Esophagus (tissue), 2 donors: ENCODE measurements around the gene C1orf159. TPM values are rescaled to one million over a fixed set of nuclear protein-coding genes. Genes with fewer than 3 reads are reported as not detected.
"Not testable (repeated sequence)": the region's sequence is repeated elsewhere in the genome, so short reads cannot be mapped to it uniquely, and the experiment has no call there.

Source experiments
- H3K27ac ChIP-seq, 2 donors: one replicate each; pipeline ENCODE4 v1.5.1; 2013; ENCODE audit warnings: low read depth in 2 of 2, mild to moderate bottlenecking in 2 of 2, inconsistent platforms in 1 of 2, low read length in 1 of 2, moderate library complexity in 1 of 2
- H3K27me3 ChIP-seq, 2 donors: one replicate each; pipeline ENCODE4 v1.6.1; 2013; ENCODE audit warnings: low read length in 2 of 2, control low read depth in 1 of 2, mild to moderate bottlenecking in 1 of 2; ENCODE audit not compliant: insufficient read depth in 2 of 2, control insufficient read depth in 1 of 2
- H3K36me3 ChIP-seq, 2 donors: one replicate each; pipeline ENCODE4 v1.6.1; 2013; ENCODE audit warnings: low read length in 1 of 2; ENCODE audit not compliant: control insufficient read depth in 2 of 2, insufficient read depth in 2 of 2
- H3K4me1 ChIP-seq, 2 donors: one replicate each; pipeline ENCODE4 v1.6.1; 2013; ENCODE audit warnings: low read length in 1 of 2; ENCODE audit not compliant: control insufficient read depth in 2 of 2, insufficient read depth in 2 of 2
- H3K4me3 ChIP-seq, 2 donors: one replicate each; pipeline ENCODE4 v1.5.1; 2013; ENCODE audit warnings: low read length in 2 of 2, mild to moderate bottlenecking in 2 of 2, low read depth in 1 of 2, moderate library complexity in 1 of 2
- H3K9me3 ChIP-seq, 2 donors: one replicate each; pipeline ENCODE4 v1.6.1; 2013; ENCODE audit warnings: mild to moderate bottlenecking in 2 of 2, low read depth in 1 of 2, low read length in 1 of 2, moderate library complexity in 1 of 2; ENCODE audit not compliant: control insufficient read depth in 2 of 2, insufficient read depth in 1 of 2
- WGBS, 2 donors: extraction: QIAGEN DNeasy Blood & Tissue Kit; methylation state at CpG; one replicate each; pipeline ENCODE4 v1.1.7; 2013; 5-methylcytosine and 5-hydroxymethylcytosine counted together
- polyA plus RNA-seq, 2 donors: library from polyadenylated mRNA; stranded (reverse); fragments of 200-250 nt; gene quantifications; one replicate each; pipeline ENCODE4 v1.2.3, GENCODE V29; 2013
- donor health status: healthy with polysubstance abuse.
- donor health status: Bipolar disorder and iron deficiency.

The C1orf159 gene
- polyA plus RNA-seq, 2 donors = 13.0 to 27.5 TPM

DNA sequence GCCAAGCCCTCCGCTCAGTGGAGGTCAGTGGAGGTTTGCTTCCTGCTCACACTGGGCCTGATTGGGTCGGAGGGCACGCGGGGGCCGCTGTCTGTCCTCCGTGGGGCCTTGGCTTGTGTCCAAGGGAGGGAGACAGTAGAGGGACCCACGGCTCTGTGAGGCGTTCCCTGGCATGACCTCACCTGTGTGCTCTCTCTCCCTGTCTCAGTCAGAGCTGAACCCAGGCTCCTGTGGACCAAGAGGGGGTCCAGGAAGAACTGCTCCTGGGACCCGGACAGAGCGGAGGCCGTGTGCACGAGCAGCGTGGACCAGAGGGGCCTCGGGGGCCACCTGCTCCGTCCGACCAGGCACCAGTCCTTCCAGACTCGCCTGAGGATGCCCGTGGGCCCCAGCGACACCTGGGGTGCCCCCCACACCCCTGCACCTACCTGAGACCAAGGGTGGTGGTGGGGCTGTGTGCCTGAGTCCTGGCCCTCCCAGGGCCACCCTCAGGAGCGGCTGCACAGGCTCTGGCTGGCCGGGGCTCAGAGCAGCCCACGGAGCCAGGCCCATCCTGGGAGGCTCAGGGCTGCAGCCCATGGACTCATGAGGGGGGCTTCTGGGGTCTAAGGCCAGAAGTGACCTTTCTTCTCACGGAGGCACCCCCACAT lies 44.5 kb upstream of the C1orf159 start:
- H3K36me3 ChIP-seq = peaks cover 0 to 4% of the 10 kb centered on the region in 2 donors
- WGBS, 2 donors = 89 to 91% methylated on average over 23 of the region's 23 CpGs
- no peak overlapping the region for H3K4me3 ChIP-seq
- no peak overlapping the region for H3K27ac ChIP-seq
- H3K27me3 ChIP-seq = no peaks in the 10 kb centered on the region
- peaks cover 0 to 15% of the 10 kb centered on the region in 2 donors for H3K4me1 ChIP-seq
- no peaks in the 10 kb centered on the region for H3K9me3 ChIP-seq

DNA sequence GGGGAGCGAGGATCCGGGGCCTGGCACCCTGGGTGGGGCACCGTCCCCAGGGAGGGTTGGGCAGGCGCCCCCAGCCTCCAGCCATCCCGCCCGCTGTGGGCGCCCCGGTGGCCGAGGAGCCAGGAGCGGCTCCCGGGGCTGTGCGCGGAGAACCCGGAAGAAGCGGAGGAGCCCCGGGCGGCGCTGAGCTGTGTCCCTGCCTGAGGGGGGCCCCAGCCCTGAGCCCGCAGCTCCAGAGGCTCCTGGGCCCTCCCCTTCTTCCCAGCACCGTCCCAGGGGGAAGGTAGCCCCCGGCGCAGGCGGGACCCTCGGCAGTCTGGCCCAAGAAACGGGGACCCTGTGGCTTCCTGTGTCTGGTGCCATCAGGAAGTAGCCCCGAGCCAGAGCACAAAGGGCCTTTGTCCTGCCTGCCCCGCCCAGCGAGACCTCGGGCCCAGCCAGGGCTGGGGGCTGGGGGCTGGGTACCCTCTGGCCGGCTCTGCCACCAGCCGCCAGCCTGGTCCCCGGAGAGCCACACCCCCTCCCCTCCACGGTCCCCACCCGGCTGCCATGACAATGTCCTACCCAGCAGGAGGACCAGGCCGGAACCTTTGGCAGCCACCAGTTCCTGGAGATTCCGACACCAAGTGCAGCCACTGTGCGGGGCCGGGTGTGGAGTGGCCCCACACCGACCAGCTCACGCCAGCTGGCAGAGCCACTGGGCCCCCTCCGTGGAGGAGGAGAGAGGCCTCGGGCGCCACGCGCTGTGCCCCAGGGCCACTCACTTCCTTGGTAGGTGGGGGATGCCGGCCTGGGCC lies 42.2 kb upstream of the C1orf159 start:
- no peaks in the 10 kb centered on the region for H3K36me3 ChIP-seq
- no peaks in the 10 kb centered on the region for H3K27me3 ChIP-seq
- H3K9me3 ChIP-seq = no peaks in the 10 kb centered on the region
- WGBS, 2 donors = 8 to 13% methylated on average over 40 to 46 of the region's 46 CpGs
- peaks cover 0 to 15% of the 10 kb centered on the region in 2 donors for H3K4me1 ChIP-seq
- H3K27ac ChIP-seq = peak overlapping the region; percentile 86 to 94
- peak overlapping the region; percentile 44 to 51 for H3K4me3 ChIP-seq

DNA sequence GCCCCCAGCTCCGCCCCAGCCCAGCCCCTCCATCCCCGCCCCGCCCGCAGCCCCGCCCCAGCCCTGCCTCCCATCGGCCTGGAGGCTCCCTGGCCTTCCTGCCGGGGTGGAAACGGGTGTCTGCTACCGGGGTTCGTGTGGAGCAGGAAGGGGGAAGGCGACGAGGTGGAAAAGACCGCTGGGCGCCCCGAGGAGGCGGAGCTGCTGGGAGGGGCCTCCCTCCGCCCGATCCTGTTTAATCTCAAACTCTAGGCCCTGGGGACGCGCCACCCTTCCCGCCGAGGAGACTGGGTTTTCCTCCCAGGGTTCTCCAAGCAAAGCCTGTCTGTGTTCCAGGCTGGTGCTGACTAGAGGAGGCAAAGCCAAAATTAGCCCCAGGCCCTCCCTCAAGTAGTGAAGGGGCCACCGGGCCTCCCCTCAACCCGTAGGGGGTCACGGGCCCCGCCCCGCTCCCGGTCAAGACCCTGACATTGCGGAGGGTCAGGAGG lies 41.6 kb upstream of the C1orf159 start:
- Histone ChIP-seq H3K9me3 (no peaks in the 10 kb centered on the region), H3K4me1 (peaks cover 0 to 15% of the 10 kb centered on the region in 2 donors), H3K36me3 (no peaks in the 10 kb centered on the region), H3K27ac (peak overlapping the region; percentile 86 to 94), H3K4me3 (peak overlapping the region; percentile 44 to 51), H3K27me3 (no peaks in the 10 kb centered on the region)
- WGBS, 2 donors = 0 to 1% methylated on average over 25 to 29 of the region's 29 CpGs

DNA sequence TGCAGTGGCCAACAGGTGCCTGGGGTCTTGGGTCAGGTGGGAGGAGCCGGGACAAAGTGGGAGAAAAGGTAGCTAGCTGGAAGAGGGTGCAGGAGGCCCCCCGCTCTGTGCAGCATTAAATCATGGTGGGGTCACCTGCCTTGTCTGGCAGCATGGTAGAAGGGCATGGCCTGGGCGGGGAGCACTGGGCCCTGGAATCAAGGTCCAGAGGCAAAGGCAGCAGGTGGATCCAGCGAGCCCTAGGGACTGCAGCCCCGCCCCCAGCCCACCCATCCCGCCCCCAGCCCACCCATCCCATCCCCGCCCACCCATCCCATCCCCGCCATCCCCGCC lies 41.1 kb upstream of the C1orf159 start:
- Histone ChIP-seq H3K27me3 (no peaks in the 10 kb centered on the region), H3K36me3 (no peaks in the 10 kb centered on the region), H3K4me1 (peaks cover 0 to 13% of the 10 kb centered on the region in 2 donors), H3K27ac (no peak overlapping the region), H3K9me3 (no peaks in the 10 kb centered on the region), H3K4me3 (no peak overlapping the region)
- WGBS, 2 donors = 19 to 42% methylated on average over 3 to 7 of the region's 9 CpGs

DNA sequence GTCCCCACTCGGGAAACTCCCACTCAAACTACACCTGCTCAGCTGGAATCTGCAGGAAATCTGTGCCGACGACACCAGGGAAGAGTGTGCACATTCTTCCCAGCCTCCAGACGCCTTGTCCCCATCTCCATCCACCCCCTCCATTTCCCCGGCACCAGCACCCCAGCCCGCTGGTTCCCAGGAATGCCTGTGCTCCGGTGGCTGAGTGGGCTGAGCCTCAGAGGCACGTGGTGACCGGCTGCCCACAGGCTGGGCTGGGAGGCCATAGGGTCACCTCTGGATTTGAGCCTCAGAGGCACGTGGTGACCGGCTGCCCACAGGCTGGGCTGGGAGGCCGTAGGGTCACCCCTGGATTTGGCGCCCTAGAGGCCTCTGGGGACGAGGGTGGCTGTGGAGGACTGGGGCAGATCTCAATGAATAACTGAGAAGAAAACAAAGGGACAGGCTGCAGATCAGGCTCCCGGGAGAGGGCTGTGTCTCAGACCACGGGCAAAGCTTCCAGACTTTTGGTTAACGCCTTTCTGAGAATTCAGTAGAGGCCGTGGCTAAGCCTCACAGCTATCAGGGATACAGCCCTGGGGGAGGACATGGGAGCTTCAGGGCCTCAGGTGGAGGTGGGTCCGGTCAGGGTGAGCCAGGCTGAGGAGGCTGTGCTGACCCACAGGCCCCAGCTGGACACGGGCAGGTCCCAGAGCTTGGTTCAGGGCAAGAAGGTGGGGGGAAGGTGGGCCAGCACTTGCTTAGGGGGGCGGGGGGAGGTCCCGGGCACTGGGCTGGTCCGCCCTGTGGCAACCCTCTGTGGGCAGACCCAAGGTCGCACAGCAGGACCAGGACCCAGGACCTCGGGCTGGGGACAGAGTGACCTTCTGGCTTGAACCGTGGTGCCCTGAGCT lies 40.5 kb upstream of the C1orf159 start:
- Histone ChIP-seq H3K36me3 (no peaks in the 10 kb centered on the region), H3K27me3 (no peaks in the 10 kb centered on the region)
- WGBS, 2 donors = 79 to 81% methylated on average over 26 of the region's 26 CpGs

DNA sequence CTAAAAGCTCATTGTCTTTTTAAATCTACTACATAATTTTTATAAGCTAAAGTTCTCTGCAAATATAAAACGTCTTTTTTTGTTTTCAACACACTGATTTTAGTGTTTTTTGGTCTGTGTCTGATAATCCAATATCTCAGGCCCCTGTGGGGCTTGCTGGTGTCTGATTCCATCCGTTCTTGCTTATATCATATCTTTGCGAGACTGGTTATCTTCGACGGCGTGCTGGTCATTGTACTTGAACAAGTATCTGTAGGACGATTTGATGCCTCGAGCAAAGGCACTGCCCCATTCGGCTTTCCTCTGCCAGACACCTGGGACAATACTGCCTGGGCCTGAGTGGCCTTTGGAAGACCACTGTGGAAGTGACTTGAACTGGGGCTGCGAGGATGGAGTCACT lies 39.4 kb upstream of the C1orf159 start:
- Histone ChIP-seq H3K36me3 (no peaks in the 10 kb centered on the region), H3K4me3 (no peak overlapping the region), H3K27ac (no peak overlapping the region), H3K4me1 (peaks cover 0 to 13% of the 10 kb centered on the region in 2 donors), H3K27me3 (no peaks in the 10 kb centered on the region), H3K9me3 (no peaks in the 10 kb centered on the region)
- 82 to 85% methylated on average over 10 of the region's 10 CpGs for WGBS, 2 donors

More for the DNA sequence above, 40.5 kb upstream of the C1orf159 start:
- Histone ChIP-seq H3K27ac (no peak overlapping the region), H3K9me3 (no peaks in the 10 kb centered on the region), H3K4me3 (no peak overlapping the region), H3K4me1 (peaks cover 0 to 13% of the 10 kb centered on the region in 2 donors)

DNA sequence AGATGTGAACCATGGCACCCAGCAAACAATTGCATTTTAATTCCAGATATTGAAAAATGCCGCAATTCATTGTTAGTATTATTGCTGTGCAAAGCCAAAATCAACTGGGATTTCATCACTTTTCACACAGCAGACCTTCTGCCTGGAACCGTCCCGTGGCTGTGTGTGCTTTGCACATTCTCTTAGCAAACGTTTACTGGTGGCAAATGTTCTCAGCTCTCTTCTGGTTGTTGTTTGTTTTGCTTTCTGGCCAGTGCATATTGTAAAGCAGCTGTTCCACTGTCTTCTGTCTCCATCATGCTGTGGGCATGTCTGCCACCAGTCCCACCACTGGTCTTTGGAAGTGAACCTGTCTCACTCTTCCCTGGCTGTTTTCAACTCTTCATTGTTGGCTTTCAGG lies 38.0 kb upstream of the C1orf159 start:
- Histone ChIP-seq H3K36me3 (no peaks in the 10 kb centered on the region), H3K9me3 (no peaks in the 10 kb centered on the region), H3K27ac (no peak overlapping the region), H3K27me3 (no peaks in the 10 kb centered on the region), H3K4me3 (no peak overlapping the region), H3K4me1 (peaks cover 0 to 19% of the 10 kb centered on the region in 2 donors)
- 47 to 49% methylated on average over 4 of the region's 4 CpGs for WGBS, 2 donors

DNA sequence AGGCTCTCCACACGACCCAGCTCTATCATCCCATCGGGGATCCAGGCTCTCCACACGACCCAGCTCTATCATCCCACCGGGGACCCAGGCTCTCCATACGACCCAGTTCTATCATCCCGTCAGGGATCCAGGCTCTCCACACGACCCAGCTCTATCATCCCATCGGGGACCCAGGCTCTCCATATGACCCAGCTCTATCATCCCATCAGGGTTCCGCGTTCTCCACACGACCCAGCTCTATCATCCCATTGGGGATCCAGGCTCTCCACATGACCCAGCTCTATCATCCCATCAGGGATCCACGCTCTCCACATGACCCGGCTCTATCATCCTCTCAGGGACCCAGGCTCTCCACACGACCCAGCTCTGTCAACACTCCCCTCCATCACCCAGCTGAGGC lies 37.3 kb upstream of the C1orf159 start:
- 91 to 92% methylated on average over 14 of the region's 14 CpGs for WGBS, 2 donors

DNA sequence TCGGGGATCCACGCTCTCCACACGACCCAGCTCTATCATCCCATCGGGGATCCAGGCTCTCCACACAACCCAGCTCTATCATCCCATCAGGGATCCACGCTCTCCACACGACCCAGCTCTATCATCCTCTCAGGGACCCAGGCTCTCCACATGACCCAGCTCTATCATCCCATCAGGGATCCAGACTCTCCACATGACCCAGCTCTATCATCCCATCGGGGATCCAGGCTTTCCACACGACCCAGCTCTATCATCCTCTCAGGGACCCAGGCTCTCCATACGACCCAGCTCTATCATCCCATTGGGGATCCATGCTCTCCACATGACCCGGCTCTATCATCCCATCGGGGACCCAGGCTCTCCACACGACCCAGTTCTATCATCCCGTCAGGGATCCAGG lies 36.5 kb upstream of the C1orf159 start:
- not testable (repeated sequence) for H3K9me3 ChIP-seq, H3K27ac ChIP-seq, H3K4me3 ChIP-seq, H3K36me3 ChIP-seq, H3K27me3 ChIP-seq
- H3K4me1 ChIP-seq = peaks cover 0 to 14% of the 10 kb centered on the region in 2 donors
- 89 to 93% methylated on average over 13 of the region's 13 CpGs for WGBS, 2 donors

More for the DNA sequence above, 37.3 kb upstream of the C1orf159 start:
- not testable (repeated sequence) for H3K4me3 ChIP-seq, H3K27me3 ChIP-seq, H3K36me3 ChIP-seq, H3K27ac ChIP-seq, H3K9me3 ChIP-seq
- H3K4me1 ChIP-seq = peaks cover 0 to 16% of the 10 kb centered on the region in 2 donors
